ENCODE measurements around the gene SEZ6. TPM values are rescaled to one million over a fixed set of nuclear protein-coding genes. Genes with fewer than 3 reads are reported as not detected.

Gene SEZ6
- total RNA-seq, 1 donor, result not detected

- no peak for DNase-seq (ENCODE audit: low read depth)
- no peak for TF ChIP-seq CTCF (IDR thresholded peaks at IDR 0.05; ENCODE audit: insufficient read depth, low read depth, low read length)
- no peak overlapping the region for H3K4me3 ChIP-seq (ENCODE audit: low read depth, low read length)
These were observed 44.4 kb downstream of the SEZ6 start for GRCh38 chr17:28961391-28961790.

- no peak for TF ChIP-seq CTCF (IDR thresholded peaks at IDR 0.05; ENCODE audit: insufficient read depth, low read depth, low read length)
- no peak for DNase-seq (ENCODE audit: low read depth)
- no peak overlapping the region for H3K4me3 ChIP-seq (ENCODE audit: low read depth, low read length)
These were observed 45.4 kb downstream of the SEZ6 start for GRCh38 chr17:28960256-28961061.

GRCh38 chr17:28959471-28959871, 46.4 kb downstream of the SEZ6 start:
- DNase-seq (ENCODE audit: low read depth), result no peak
- no peak for TF ChIP-seq CTCF (IDR thresholded peaks at IDR 0.05; ENCODE audit: insufficient read depth, low read depth, low read length)
- H3K4me3 ChIP-seq (ENCODE audit: low read depth, low read length), result no peak overlapping the region

GRCh38 chr17:28958820-28959455, 46.9 kb downstream of the SEZ6 start:
- TF ChIP-seq CTCF (IDR thresholded peaks at IDR 0.05; ENCODE audit: insufficient read depth, low read depth, low read length), result no peak
- H3K4me3 ChIP-seq (ENCODE audit: low read depth, low read length), result no peak overlapping the region
- DNase-seq (ENCODE audit: low read depth), result no peak

GRCh38 chr17:28957992-28958355, 47.9 kb downstream of the SEZ6 start:
- TF ChIP-seq CTCF (IDR thresholded peaks at IDR 0.05; ENCODE audit: insufficient read depth, low read depth, low read length), result no peak
- no peak for DNase-seq (ENCODE audit: low read depth)
- H3K4me3 ChIP-seq (ENCODE audit: low read depth, low read length), result no peak overlapping the region

GRCh38 chr17:28957277-28957991, 48.4 kb downstream of the SEZ6 start:
- no peak for DNase-seq (ENCODE audit: low read depth)
- no peak for TF ChIP-seq CTCF (IDR thresholded peaks at IDR 0.05; ENCODE audit: insufficient read depth, low read depth, low read length)
- H3K4me3 ChIP-seq (ENCODE audit: low read depth, low read length), result no peak overlapping the region

Measured in fibroblast of villous mesenchyme (primary cell).